DMS 273 (cell line): ENCODE measurements around the gene RERGL.
"Not testable (repeated sequence)": the region's sequence is repeated elsewhere in the genome, so short reads cannot be mapped to it uniquely, and the experiment has no call there.

Experiments used
- DNase-seq: peaks from one replicate; lab custom pipeline; 2025; ENCODE audit not compliant: unreplicated experiment; lab: John Stamatoyannopoulos, UW

The RERGL gene, protein sequence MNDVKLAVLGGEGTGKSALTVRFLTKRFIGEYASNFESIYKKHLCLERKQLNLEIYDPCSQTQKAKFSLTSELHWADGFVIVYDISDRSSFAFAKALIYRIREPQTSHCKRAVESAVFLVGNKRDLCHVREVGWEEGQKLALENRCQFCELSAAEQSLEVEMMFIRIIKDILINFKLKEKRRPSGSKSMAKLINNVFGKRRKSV

DNA sequence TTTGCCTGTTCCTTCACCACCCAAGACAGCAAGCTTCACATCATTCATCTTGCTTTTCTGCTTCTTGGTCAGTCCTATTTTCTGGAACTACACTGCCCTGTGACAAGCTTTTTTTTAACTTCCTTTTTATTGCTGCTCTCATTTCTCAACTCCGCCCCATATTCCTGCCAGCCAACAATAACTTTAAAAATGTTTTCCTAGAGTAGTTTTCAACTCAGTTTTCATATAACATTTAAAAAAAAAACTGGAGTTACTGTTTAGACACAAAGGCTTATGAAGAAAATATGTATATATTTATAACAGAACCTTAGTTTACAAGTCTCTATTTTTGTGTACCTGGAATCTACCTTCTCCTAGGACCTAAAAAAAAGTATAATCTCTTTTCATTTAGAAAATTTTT is at the start of gene RERGL:
Gene RERGL, minus strand, starts transcription at position 101 of the 400 bp plus-strand sequence. Its CDS starts 53 bp downstream, at position 48.
- DNase-seq: no peak

DNA sequence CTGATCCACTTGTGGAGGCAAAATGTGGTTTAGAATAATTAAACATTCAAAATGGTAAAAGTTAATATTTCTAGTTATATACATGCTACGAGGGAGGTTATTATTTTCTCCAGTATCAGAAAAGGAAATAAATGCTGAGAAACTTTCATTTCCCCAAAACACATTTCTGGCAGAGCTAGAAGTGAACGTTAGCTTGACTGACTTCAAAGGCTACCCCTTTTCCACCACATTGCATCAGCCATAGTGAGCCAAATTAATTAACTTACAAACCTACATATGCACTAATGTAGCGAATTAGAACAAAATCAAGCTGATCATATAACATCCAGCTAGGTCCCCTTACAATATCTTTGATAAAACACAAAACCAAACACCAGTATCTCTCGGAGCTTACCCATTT is 49.3 kb upstream of the RERGL start:
- no peak for DNase-seq

DNA sequence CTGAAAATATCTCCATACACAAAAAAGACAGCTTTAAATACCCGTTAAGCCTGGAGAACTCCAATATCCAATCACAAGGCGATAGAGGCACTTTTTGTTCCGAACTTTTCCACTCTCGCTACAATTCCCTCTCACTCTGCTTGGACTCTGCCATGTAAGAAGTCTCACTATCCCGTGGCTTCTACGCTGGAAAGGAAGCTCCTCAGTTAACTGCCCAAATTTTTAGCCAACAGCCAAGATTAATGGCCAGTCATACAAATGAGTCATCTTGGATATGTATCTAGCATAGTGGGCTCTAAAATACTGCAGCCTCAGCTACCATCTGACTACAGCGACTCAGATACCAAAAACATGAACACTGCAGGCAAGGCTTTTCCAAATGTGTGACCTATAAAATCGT is 45.5 kb upstream of the RERGL start:
- DNase-seq: no peak

DNA sequence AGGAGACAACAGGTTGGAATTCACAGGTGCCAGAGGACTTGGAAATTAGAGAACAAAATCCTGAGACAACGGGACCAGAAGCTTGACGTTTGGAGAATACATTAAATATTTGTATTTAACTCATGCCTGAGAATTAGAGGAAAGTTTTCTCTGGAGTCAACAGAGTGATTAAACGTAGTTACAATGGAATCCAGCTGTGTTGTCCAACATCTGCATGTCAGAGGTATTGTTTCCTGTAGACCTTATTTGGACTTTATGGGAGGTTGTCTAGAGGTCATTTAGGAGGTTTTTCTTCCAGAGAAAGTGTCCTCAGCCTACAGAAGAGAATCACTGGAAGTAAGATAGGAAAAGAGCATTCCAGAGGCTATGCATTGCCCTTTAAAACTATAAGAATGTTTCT is 45.1 kb upstream of the RERGL start:
- no peak for DNase-seq

GRCh38 chr12:18130851-18131250 is 40.9 kb upstream of the RERGL start:
- DNase-seq: no peak

- no peak for DNase-seq
Observed at GRCh38 chr12:18123707-18124106, 33.7 kb upstream of the RERGL start.

DNA sequence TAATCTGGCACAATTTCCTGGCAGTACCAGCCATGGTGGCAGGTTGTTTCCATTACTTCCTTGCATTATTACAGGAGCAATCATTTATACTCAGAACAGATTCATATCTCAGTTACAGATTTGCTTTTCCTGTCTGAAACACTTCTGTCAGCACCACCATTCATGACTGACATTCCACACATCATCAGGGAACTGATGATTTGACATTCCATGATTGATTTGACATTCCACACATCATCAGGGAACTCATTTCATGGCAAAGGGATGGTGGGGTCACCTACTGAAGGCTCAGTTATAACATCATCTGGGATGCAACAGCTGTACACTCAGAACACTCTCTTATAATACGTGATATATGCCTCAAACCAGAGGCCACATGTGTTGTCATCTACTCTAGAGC is 30.9 kb upstream of the RERGL start:
- no peak for DNase-seq

- no peak for DNase-seq
Observed at GRCh38 chr12:18108611-18109010, 18.6 kb upstream of the RERGL start.

DNA sequence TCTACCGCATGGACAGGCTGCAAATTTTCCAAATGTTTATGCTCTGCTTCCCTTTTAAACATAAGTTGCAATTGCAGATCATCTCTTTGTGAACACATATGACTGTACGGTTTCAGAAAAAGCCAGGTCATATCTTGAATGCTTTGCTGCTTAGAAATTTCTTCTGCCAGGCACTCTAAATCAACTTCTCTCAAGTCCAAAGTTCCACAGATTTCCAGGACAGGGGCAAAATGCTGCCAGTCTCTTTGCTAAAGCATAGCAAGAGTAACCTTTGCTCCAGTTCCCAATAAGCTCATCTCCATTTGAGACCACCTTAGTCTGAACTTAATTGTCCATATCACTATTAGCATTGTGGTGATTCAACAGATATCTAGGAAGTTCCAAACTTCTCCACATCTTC is 13.6 kb upstream of the RERGL start:
- DNase-seq: no peak

DNA sequence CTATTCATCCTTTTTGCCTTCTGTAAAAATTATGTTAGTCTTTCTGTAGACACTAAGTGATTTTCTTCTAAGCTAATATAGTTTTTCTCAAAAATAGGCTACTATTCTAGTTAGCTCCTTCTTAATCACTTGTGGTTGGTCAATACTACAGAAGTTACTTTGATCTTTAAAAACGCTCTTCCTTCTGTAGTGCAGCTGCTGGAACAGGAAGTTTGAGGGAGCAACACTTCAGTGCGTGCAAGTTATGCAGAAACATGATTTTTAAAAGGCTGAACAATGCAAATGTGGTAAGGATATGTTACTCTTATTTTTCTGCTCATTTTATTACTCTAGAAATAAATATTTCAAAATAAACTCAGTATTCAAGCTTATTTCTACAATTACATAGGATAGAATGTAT is 11.1 kb upstream of the RERGL start:
- DNase-seq: no peak

DNA sequence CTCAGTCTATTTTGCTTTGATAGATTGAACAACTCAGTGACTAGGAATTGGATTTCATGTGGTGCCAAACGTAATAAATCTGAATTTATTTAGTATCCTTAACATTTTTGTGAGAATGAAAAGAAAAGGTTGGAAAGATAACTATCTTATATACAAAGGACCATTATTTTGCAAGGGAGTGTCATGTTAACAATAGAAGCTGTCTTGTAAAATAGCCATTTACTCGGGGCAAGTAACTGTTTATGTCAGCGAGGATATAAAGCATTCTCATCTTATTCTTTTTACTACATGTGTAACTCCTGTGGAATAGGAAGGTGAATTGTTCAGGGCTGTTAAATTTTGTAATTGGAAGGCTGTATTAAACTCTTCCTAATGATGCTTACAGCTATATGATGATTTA is 5.9 kb downstream of the RERGL start:
- DNase-seq: no peak

- DNase-seq: no peak
Observed at GRCh38 chr12:18079541-18080246, 10.3 kb downstream of the RERGL start.

- DNase-seq: no peak
Observed at GRCh38 chr12:18074001-18074400, 16.0 kb downstream of the RERGL start.

- no peak for DNase-seq
Observed at GRCh38 chr12:18072723-18073122, 17.3 kb downstream of the RERGL start.

DNA sequence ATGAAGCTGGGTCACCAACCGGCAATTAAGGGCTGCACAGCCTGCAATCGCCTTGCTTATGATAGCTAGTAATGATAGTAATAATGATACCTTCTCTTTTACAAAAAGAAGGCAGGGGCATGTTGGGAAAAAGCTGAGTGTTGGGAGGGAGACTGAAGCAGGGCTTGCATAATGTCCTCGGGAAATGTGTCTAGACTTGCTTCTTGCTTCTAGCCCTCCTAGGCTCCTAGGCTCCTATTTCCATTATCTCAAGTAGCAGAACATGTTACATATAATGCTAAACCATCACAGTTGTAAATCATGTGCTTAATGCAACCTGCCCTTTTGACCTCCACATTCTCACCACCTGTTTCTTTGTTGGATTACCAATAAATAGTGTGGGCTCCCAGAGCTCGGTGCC is 18.7 kb downstream of the RERGL start:
- no peak for DNase-seq

GRCh38 chr12:18068355-18068754 is 21.6 kb downstream of the RERGL start:
- no peak for DNase-seq

DNA sequence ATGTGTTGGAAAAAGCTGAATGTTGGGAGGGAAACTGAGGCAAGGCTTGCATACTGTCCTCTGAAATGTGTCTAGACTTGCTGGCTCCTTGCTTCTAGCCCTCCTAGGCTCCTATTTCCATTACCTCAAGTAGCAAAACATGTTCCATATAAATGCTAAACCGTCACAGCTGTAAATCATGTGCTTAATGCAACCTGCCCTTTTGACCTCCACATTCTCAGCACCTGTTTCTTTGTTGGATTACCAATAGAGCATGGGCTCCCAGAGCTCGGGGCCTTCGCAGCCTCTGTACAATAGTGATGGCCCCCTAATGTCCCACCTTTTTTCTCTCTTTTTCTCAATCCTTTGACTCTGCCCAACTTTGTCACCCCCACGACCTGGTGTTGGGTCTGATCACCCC is 23.3 kb downstream of the RERGL start:
- no peak for DNase-seq

DNA sequence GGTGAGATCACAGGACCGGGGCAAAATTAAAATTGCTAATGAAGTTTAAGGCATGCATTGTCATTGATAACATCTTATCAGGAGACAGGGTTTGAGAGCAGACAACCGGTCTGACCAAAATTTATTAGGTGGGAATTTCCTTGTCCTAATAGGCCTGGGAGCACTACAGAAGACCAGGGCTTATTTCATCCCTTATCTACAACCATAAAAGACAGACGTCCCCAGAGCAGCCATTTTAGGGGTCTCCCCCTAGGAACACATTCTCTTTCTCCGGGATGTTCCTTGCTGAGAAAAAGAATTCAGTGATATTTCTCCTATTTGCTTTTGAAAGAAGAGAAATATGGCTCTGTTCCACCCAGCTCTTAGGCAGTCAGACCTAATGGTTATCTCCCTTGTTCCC is 27.1 kb downstream of the RERGL start:
- DNase-seq: not testable (repeated sequence)

DNA sequence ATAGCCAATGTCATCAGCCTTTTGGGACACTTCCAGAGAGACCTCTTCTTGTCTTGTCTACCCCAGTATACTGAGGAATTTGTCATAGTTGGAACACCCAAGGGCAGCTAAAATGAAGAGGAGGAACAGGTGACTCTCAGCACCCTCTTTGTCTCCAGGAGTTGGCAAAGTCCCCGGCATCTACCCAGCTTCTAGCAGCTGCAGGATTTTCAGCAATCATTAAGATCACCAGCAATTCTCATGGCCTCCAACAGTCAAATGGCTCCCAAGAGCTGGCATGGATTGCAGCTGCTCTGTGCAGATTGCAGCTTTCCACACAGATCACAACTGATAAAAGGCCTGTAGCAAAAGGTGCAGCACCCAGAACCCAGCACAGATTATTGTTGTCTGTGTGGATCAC is 32.9 kb downstream of the RERGL start:
- DNase-seq: no peak

- DNase-seq: no peak
Observed at GRCh38 chr12:18054925-18055619, 34.9 kb downstream of the RERGL start.

DNA sequence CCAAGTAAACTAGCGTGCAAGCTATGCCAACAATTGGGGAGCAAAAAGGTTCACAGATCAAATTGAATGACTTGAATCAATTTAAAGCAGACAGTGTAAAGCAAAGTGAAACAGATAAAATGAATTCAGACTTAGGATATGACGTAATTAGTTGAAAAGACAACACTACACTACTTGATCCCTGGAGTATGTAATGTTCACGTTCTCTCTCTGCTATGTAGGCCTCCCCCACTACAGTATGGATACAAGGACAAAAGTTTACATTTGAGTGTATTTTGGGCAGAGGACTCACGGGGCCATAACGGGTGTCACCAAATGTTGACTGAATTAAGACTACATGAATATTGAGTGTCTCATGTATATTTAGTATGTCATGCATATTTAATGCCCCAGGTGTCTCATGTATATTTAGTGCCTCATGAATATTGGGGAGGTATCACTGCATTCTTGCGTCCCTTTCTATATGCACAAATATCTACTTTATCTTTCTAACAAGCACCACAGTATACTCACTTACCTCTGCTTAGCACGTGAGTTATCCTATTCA is 44.5 kb downstream of the RERGL start:
- no peak for DNase-seq
